IMR-90 (cell line): ENCODE results near the gene NEK6.

Experiments used
- CHD1 ChIP-seq: IDR thresholded peaks from 2 replicates; pipeline ENCODE4 v1.6.1; 2012; ENCODE audit warnings: low read depth, low read length, improper control_type of control experiment
- CTCF ChIP-seq: conservative IDR thresholded peaks from 2 replicates; pipeline ENCODE4 v1.5.1; 2012; ENCODE audit warnings: mild to moderate bottlenecking, low read depth, low read length, improper control_type of control experiment
- ELK1 ChIP-seq: fragments of 150-350 bp; IDR thresholded peaks from 2 replicates; pipeline ENCODE4 v1.6.1; 2016; ENCODE audit warnings: low read depth, mild to moderate bottlenecking, low read length, moderate library complexity, borderline replicate concordance
- MAFK ChIP-seq: IDR thresholded peaks from 2 replicates; pipeline ENCODE4 v1.6.1; 2012; ENCODE audit warnings: low read depth, low read length, improper control_type of control experiment
- MXI1 ChIP-seq: IDR thresholded peaks from 2 replicates; pipeline ENCODE4 v1.6.1; 2012; ENCODE audit warnings: low read depth, mild to moderate bottlenecking, low read length, moderate library complexity, borderline replicate concordance
- RAD21 ChIP-seq: IDR thresholded peaks from 2 replicates; pipeline ENCODE4 v1.6.1; 2012; ENCODE audit warnings: low read length, improper control_type of control experiment
- RCOR1 ChIP-seq: IDR thresholded peaks from 2 replicates; pipeline ENCODE4 v1.6.1; 2012; ENCODE audit warnings: mild to moderate bottlenecking, low read length, improper control_type of control experiment; ENCODE audit not compliant: insufficient replicate concordance

GRCh38 chr9:124285903-124286291 lies 28.1 kb downstream of the NEK6 start:
- no peak for TF ChIP-seq CTCF
- TF ChIP-seq RCOR1: no peak
- TF ChIP-seq MXI1: no peak
- TF ChIP-seq RAD21: no peak; the same call in 1 of the 2 replicates
- no peak for TF ChIP-seq ELK1
- 0 out of 2 replicates have a peak, but pooled peaks have one; percentile 12 for TF ChIP-seq MAFK
- TF ChIP-seq CHD1: no peak; the same call in 1 of the 2 replicates
